Stimulated activated CD8-positive, alpha-beta memory T cell treated with anti-CD3 and anti-CD28 coated beads, Interleukin-15, amount 100 ng/mL, for 1 hour (primary cell): ENCODE measurements around the gene ZP2.
"Not testable (repeated sequence)": the region's sequence is repeated elsewhere in the genome, so short reads cannot be mapped to it uniquely, and the experiment has no call there.

Source experiments
- DNase-seq: peaks from one replicate; pipeline ENCODE4 v3.0.0-alpha.2; 2020; ENCODE audit warnings: low read depth

The ZP2 gene

GRCh38 chr16:21211486-21211885 lies at the start of gene ZP2:
ZP2 (minus strand) TSS chr16:21211574; CDS start chr16:21211547, 27 bp downstream.
- no peak for DNase-seq

DNA sequence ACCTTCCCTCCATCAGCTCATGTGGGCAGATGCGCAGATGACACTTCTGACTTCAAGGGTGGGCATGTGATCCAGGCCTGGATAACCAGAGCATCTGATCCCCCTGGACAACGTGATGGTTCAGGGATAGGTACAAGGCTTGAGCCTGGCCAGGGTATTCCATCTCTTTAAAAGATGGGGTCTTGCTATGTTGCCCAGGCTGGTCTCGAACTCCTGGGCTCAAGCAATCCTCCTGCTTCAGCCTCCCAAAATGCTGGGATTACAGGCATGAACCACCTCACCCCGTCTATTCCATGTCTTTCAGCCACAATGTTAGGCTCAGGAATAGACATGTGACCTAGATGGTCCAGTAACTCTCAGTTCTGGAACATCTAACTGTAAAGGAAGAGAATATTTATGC lies 45.9 kb upstream of the ZP2 start:
- no peak for DNase-seq

GRCh38 chr16:21256636-21257035 lies 45.3 kb upstream of the ZP2 start:
- DNase-seq, result no peak

DNA sequence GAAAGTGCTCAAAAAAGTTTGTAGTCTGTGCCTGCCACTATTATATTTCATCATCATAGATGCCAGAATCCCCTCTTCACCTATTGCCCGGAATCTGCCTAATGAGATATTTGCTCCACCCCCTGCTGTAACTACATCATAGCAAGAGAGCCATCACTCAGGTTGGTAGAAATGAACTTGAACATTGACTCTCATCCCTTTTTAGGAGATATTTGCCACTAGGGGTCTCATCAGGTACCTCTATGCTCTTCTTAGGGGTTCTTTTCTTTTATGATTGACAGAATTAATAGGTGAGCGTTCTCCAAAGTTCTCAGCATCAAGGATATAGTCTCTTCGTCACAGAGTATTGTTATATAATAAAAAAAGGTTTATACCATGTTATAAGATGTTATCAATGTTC lies 42.1 kb upstream of the ZP2 start:
- DNase-seq, result no peak

DNA sequence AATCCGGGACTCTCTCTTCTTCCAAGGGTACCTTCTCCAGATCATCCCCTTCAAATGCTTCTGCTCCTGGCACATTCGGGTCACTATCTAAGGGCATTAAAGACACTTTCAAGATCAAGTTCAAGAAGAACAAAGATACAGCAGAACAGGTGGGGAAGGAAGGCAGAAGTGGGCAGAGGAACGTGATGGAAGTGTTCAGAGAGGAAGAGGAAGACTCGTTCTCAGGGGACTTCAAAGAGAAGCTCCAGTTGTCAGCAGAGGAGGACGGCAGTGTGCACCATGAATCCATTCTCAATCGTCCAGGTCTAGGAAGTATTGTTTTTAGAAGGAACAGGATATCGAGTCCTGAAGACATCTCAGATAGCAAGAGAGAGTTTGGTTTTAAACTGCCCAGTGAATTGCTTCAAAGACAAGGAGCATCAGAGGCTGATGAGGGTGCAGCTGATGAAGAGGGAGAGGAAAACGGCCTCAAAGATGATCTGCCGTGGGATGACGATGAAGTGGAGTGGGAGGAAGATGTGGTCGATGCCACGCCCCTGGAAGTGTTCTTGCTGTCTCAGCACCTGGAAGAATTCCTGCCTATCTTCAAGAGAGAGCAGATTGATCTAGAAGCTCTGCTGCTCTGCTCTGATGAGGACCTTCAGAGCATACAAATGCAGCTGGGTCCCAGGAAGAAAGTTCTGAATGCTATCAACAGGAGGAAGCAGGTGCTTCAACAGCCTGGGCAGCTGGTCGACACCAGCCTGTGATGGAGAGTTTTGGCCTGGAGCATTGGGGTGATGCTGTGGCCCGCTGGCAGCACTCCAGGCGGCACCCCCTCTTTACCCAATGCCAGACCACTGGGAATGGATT lies 38.9 kb upstream of the ZP2 start:
- no peak for DNase-seq

GRCh38 chr16:21248179-21248578 lies 36.8 kb upstream of the ZP2 start:
- DNase-seq, result not testable (repeated sequence)

DNA sequence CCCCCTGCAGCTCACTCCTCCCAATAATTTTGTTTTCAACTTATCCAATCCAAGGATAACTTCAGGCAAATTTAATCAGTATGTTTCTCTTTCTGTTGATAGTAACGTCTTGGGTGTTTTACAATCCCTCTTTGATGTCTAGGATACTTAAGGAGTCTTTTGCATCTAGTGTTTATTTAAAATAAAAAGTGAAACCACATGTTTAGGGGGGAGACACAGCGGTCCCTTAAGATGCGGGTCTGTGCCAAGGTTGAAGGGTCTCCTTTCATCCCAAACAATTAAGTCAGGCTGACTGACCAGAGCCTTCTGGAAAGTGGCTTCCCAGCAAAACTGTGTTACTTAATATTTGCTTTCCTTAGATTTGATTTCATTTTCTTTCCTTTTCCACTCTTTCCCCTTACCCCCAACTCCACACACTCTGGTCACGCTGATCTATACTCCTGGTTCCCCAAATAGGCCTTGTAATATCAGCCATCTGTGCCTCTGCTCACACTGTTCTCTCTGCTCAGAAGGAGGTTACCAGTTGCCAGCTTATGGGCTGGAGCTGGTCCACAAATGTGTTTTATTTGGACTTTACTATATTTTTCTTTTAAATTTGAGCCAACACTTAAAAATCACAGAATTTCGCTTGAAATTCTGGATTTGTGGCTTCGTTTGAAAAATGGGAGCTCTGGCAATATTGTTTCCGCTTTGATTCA lies 33.3 kb upstream of the ZP2 start:
- no peak for DNase-seq

DNA sequence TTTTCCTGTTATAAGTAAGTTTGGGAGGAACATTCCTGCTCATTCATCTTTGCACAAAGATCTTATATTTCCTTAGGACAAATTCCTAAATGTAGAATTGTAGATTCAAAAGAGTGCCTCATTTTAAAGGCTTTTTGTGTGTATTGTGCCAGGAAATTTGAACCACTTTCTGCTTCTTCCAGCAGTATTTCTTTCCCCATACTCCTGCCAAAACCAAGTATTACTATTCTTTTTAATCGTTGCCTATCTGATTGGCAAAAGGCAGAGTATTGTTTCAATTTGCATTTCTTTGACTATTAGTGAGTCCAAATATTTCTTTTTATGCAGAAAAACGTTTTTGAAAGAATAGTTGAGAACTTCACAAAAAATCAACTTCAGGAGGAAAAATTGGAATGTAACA lies 31.4 kb upstream of the ZP2 start:
- no peak for DNase-seq

- DNase-seq, result no peak
These were observed 28.3 kb upstream of the ZP2 start for GRCh38 chr16:21239646-21240045.

DNA sequence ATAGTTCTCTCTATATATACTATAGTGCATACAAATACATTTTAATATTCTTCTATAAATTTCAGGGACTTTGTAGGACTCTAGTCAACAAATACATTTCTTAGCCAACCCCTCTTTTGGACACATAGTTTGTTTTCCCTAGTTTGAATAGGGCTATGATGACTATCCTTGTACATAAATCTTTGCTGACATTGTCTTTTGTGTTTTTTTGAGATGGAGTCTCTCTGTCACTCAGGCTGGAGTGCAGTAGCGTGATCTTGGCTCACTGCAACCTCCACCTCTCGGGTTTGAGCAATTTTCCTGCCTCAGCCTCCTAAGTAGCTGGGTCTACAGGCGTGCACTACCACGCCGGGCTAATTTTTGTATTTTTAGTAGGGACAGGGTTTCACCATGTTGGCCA lies 25.5 kb upstream of the ZP2 start:
- DNase-seq, result no peak

GRCh38 chr16:21235199-21235585 lies 23.8 kb upstream of the ZP2 start:
- DNase-seq, result no peak

GRCh38 chr16:21233521-21234150 lies 22.3 kb upstream of the ZP2 start, which contains the start of gene ANKS4B:
ANKS4B (plus strand) TSS chr16:21233699; CDS start chr16:21233738, 39 bp downstream.
- DNase-seq, result no peak

- DNase-seq, result no peak
These were observed 21.7 kb upstream of the ZP2 start for GRCh38 chr16:21233045-21233520.

DNA sequence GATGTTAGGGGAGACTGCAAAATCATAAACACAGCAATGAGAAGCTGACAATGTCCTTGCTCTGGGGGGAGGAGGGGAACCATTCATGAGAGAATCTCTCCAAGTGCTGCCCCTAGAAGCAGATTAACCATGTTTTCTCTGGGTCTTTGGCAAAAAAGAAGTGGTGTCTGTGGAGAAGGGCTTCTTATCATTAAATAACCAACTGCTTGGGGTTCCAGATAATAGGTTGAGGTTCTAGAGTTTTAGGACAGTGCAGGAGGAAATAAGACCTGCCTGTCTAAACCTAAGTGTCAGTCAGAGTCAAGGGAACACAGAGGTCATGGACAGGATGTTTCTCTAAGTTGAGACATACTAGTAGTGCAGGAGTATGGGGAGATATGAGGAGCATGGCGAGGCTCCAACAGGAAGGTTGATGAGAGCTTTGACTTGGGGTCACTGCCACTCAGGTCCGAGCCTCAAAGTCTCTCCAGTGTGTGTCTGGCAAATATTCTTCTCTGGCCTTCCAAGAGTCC lies 17.0 kb upstream of the ZP2 start:
- no peak for DNase-seq

DNA sequence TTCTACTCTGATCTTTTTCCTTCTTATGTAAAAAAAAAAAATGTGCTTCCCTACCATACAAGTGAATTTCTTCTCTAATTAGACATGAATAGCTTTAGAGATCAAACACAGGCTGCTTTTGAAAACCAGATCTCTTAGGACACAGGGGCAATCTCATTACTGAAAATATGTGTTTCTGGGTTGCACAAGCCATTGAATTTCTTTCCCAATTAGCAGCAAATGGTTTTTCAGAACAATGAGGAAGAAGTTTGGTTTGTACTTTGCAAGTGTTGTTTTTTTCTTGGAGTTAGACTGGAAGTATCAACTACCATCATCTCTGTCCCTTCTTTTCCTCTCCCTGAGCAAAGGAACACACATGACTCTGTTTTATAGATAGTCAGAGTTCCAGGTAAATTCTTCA lies 16.5 kb upstream of the ZP2 start:
- no peak for DNase-seq

DNA sequence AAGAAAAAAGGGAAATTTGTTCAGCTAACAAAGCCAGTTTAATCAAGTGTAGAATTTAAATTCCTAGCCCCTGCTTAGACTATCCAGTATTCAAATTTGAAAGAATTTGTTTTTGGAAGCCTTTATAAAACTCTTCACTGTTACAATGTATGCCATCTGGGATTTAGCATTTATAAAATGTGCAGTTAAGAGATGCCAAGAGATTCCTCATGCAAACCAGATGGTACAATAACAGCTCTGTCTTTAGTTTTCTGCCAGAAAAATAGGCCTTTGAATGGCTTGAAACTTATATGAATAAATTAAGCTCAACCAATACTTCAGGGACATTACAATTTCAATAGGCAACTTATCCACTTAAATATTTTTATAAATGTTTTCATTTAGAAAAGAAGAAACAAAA lies 15.4 kb upstream of the ZP2 start:
- no peak for DNase-seq

DNA sequence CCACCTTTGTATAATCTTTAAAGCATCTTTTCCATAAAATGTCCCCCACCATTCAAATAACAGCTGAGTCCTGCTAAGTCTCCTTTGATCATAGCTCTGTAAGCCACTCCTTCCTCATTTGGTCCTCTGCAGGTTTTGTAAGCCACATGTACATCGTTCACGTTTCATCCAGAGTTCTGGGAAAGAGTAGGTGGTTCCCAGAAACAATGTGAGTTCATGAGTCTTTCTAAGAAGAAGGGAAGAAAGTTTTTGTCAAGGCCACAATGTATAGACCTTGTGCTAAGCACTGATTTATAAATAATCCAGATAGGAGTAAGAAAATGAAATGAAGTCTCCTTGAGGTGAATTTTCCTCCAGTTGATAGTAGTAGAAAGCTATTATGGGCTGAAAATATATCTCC lies 13.4 kb upstream of the ZP2 start:
- no peak for DNase-seq

GRCh38 chr16:21223787-21224186 lies 12.4 kb upstream of the ZP2 start:
- DNase-seq, result no peak

DNA sequence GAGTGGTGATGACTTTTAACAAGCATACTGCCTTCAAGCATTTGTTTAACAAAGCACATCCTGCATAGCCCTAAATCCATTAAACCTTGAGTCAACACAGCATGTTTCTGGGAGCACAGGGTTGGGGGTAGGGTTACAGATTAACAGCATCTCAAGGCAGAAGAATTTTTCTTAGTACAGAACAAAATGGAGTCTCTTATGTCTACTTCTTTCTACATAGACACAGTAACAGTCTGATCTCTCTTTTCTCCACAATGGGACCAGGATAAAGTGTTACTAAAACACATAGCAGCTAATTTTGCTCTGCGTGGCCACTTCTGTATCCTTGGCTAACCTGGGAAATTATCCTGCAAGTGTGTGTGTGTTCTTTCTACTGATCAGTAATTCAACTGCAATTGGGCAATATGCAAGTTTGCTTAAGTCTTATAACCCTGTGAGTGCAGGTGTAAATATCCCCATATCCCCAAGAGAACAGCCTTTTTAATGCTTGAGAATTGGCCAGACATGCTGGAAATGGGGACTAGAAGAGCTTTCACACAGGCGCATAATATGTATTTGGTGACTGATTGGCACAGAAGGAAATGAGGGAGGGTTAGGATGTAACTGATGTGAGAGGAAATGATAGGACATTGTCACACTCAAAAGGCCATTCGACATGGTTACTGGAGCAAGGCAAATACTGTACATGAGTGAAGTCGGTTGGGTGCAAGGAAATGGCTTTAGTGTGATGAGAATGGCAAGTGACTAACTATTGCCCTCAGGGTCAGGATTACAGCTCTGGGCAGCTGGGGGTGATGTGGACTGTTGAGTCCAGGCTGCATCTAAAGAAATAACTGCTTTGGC lies 11.3 kb upstream of the ZP2 start:
- DNase-seq, result no peak

- DNase-seq, result no peak
These were observed 8.2 kb upstream of the ZP2 start for GRCh38 chr16:21219551-21219950.

GRCh38 chr16:21218153-21218552 lies 6.8 kb upstream of the ZP2 start:
- no peak for DNase-seq

- no peak for DNase-seq
These were observed 5.7 kb upstream of the ZP2 start for GRCh38 chr16:21217121-21217520.
